ENCODE measurements around the gene SSRP1.

DNA sequence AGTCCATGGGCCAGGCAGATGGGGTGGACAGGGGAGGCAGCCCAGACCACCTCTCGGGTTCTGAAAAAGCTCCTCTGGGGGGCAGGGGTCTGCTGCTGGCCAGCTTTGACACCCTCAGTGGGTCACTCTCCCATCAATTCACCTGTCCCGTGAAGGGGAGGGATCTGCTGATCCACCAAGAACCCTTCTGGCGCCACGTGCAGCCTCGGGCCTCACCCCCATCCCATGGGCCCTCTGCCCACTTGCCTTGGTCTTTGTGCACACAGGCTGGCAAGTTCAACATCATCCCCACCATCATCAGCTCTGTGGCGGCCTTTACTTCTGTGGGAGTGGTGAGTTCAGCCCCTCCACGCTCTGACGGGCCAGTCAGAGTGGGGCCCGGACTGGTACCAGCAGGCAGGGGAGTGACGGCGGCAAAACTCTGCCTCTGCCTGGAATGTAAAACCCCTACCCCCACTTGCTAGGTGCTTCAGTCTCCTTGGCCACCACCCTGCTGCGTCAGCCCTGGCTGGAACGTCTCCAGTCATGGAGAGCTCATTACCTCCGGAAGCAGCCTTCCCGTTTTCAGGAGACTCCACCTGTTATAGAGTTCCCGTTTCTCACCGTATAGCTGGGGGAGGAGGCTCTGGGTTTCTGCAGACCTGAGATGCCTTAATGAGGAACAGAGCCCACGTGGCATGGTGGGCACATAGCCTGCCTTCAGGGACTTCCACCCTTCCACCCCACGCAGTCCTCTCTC is 32.6 kb upstream of the SSRP1 start:
- TF ChIP-seq, protein P1, sequence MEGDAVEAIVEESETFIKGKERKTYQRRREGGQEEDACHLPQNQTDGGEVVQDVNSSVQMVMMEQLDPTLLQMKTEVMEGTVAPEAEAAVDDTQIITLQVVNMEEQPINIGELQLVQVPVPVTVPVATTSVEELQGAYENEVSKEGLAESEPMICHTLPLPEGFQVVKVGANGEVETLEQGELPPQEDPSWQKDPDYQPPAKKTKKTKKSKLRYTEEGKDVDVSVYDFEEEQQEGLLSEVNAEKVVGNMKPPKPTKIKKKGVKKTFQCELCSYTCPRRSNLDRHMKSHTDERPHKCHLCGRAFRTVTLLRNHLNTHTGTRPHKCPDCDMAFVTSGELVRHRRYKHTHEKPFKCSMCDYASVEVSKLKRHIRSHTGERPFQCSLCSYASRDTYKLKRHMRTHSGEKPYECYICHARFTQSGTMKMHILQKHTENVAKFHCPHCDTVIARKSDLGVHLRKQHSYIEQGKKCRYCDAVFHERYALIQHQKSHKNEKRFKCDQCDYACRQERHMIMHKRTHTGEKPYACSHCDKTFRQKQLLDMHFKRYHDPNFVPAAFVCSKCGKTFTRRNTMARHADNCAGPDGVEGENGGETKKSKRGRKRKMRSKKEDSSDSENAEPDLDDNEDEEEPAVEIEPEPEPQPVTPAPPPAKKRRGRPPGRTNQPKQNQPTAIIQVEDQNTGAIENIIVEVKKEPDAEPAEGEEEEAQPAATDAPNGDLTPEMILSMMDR (conservative IDR thresholded peaks at IDR 0.05; ENCODE audit: low read depth in 2 of 2): no peak
- TF ChIP-seq, protein P2, sequence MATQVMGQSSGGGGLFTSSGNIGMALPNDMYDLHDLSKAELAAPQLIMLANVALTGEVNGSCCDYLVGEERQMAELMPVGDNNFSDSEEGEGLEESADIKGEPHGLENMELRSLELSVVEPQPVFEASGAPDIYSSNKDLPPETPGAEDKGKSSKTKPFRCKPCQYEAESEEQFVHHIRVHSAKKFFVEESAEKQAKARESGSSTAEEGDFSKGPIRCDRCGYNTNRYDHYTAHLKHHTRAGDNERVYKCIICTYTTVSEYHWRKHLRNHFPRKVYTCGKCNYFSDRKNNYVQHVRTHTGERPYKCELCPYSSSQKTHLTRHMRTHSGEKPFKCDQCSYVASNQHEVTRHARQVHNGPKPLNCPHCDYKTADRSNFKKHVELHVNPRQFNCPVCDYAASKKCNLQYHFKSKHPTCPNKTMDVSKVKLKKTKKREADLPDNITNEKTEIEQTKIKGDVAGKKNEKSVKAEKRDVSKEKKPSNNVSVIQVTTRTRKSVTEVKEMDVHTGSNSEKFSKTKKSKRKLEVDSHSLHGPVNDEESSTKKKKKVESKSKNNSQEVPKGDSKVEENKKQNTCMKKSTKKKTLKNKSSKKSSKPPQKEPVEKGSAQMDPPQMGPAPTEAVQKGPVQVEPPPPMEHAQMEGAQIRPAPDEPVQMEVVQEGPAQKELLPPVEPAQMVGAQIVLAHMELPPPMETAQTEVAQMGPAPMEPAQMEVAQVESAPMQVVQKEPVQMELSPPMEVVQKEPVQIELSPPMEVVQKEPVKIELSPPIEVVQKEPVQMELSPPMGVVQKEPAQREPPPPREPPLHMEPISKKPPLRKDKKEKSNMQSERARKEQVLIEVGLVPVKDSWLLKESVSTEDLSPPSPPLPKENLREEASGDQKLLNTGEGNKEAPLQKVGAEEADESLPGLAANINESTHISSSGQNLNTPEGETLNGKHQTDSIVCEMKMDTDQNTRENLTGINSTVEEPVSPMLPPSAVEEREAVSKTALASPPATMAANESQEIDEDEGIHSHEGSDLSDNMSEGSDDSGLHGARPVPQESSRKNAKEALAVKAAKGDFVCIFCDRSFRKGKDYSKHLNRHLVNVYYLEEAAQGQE (IDR thresholded peaks at IDR 0.05; ENCODE audit: unreplicated experiment): no peak
- TF ChIP-seq EZH2 (IDR thresholded peaks at IDR 0.05; ENCODE audit: low read depth, unreplicated experiment) (no peak), NANOG (IDR thresholded peaks at IDR 0.05; ENCODE audit: borderline replicate concordance) (no peak), POLR2AphosphoS5 (IDR thresholded peaks at IDR 0.05; ENCODE audit: low read depth) (no peak), EZH2phosphoT487 (IDR thresholded peaks at IDR 0.05; ENCODE audit: unreplicated experiment) (no peak)
